Ureter (tissue), 1 donor: Measurements from ENCODE around the gene NSD1. TPM values are rescaled to one million over a fixed set of nuclear protein-coding genes. Genes with fewer than 3 reads are reported as not detected.
"Not testable (repeated sequence)": the region's sequence is repeated elsewhere in the genome, so short reads cannot be mapped to it uniquely, and the experiment has no call there.

Source experiments
- DNase-seq: peaks from one replicate; pipeline ENCODE4 v3.0.0-alpha.2; 2020; ENCODE audit warnings: low spot score
- total RNA-seq: library from RNA; stranded (reverse); gene quantifications from one replicate; pipeline ENCODE4 v1.2.4, GENCODE V29; 2023
- donor health status: DM: yes; HTN: yes; CAD: no.

Gene NSD1
- total RNA-seq, 1 donor from 2014 or later, result 118 TPM

GRCh38 chr5:177176175-177176711 lies 42.7 kb downstream of the NSD1 start:
- no peak for DNase-seq

GRCh38 chr5:177177847-177178437 lies 44.4 kb downstream of the NSD1 start:
- DNase-seq, result not testable (repeated sequence)

GRCh38 chr5:177178733-177179304 lies 45.2 kb downstream of the NSD1 start:
- no peak for DNase-seq

GRCh38 chr5:177179431-177179830 lies 45.9 kb downstream of the NSD1 start:
- no peak for DNase-seq

- no peak for DNase-seq
These were observed 49.6 kb downstream of the NSD1 start for GRCh38 chr5:177183142-177183541.

GRCh38 chr5:177183766-177184360 lies 50.3 kb downstream of the NSD1 start:
- DNase-seq, result no peak

GRCh38 chr5:177185993-177186392 lies 52.4 kb downstream of the NSD1 start:
- no peak for DNase-seq

GRCh38 chr5:177186645-177187044 lies 53.1 kb downstream of the NSD1 start:
- DNase-seq, result no peak

GRCh38 chr5:177188775-177189174 lies 55.2 kb downstream of the NSD1 start:
- no peak for DNase-seq

- no peak for DNase-seq
These were observed 55.8 kb downstream of the NSD1 start for GRCh38 chr5:177189416-177189815.

- DNase-seq, result no peak
These were observed 56.4 kb downstream of the NSD1 start for GRCh38 chr5:177189965-177190364.

GRCh38 chr5:177194268-177194667 lies 60.7 kb downstream of the NSD1 start:
- DNase-seq, result no peak

- DNase-seq, result no peak
These were observed 61.9 kb downstream of the NSD1 start for GRCh38 chr5:177195307-177195952.

- no peak for DNase-seq
These were observed 65.2 kb downstream of the NSD1 start for GRCh38 chr5:177198738-177199137.

GRCh38 chr5:177204281-177204680 lies 70.7 kb downstream of the NSD1 start:
- no peak for DNase-seq

GRCh38 chr5:177209610-177210009 lies 76.0 kb downstream of the NSD1 start:
- no peak for DNase-seq

- no peak for DNase-seq
These were observed 78.7 kb downstream of the NSD1 start for GRCh38 chr5:177212242-177212641.

- DNase-seq, result no peak
These were observed 87.0 kb downstream of the NSD1 start for GRCh38 chr5:177220576-177220975.

GRCh38 chr5:177222269-177222668 lies 88.7 kb downstream of the NSD1 start:
- DNase-seq, result no peak

- DNase-seq, result no peak
These were observed 92.2 kb downstream of the NSD1 start for GRCh38 chr5:177225798-177226197.

- DNase-seq, result no peak
These were observed 93.3 kb downstream of the NSD1 start for GRCh38 chr5:177226860-177227259.

- DNase-seq, result no peak
These were observed 95.2 kb downstream of the NSD1 start for GRCh38 chr5:177228751-177229150.

- DNase-seq, result no peak
These were observed 97.1 kb downstream of the NSD1 start for GRCh38 chr5:177230660-177231059.
